Esophagus squamous epithelium (tissue), 5 donors: ENCODE measurements around the gene BLOC1S1. TPM values are rescaled to one million over a fixed set of nuclear protein-coding genes. Genes with fewer than 3 reads are reported as not detected.

Experiments used
- DNase-seq: peaks from one replicate; lab custom pipeline; 2025; lab: John Stamatoyannopoulos, UW
- H3K27ac ChIP-seq, 4 donors: fragments of 200-600 bp; sonication (generic); one replicate each; pipeline ENCODE4 v1.5.1; 2016 to 2019; ENCODE audit warnings: mild to moderate bottlenecking in 1 of 4
- H3K27me3 ChIP-seq, 4 donors: fragments of 200-600 bp; sonication (generic); 1 replicate in 3 of 4; 2 replicates in 1 of 4; pipeline versions ENCODE4 v1.5.1 to v1.6.0; 2017 to 2021; ENCODE audit warnings: antibody characterized with exemption in 1 of 4
- H3K36me3 ChIP-seq, 3 donors: fragments of 200-600 bp; sonication (generic); one replicate each; pipeline ENCODE4 v1.5.1; 2016 to 2019
- H3K4me1 ChIP-seq, 3 donors: fragments of 200-600 bp; sonication (generic); one replicate each; pipeline ENCODE4 v1.5.1; 2017 to 2019
- H3K4me3 ChIP-seq, 4 donors: fragments of 200-600 bp; sonication (generic); 1 replicate in 3 of 4; 2 replicates in 1 of 4; pipeline ENCODE4 v1.5.1; 2016 to 2019; ENCODE audit warnings: mild to moderate bottlenecking in 2 of 4, moderate library complexity in 1 of 4
- H3K9me3 ChIP-seq, 3 donors: fragments of 200-600 bp; sonication (generic); one replicate each; pipeline ENCODE4 v1.5.1; 2016 to 2019
- POLR2A ChIP-seq, 4 donors: fragments of 450-650 bp; IDR thresholded peaks; one replicate each; pipeline ENCODE4 v1.6.1; 2017; ENCODE audit warnings: antibody characterized with exemption in 4 of 4, mild to moderate bottlenecking in 4 of 4, moderate library complexity in 3 of 4
- WGBS, 2 donors: methylation state at CpG; one replicate each; pipeline ENCODE4 v1.1.5; 2018; 5-methylcytosine and 5-hydroxymethylcytosine counted together
- intact Hi-C: fragments of 100-400 bp; cut with DNase I; formaldehyde crosslinking; loops from one replicate; pipeline ENCODE4 v1.15.0; 2022
- total RNA-seq, 4 donors: library from RNA; depleted of rRNA; stranded (reverse); fragments of >200 nt; gene quantifications; one replicate each; pipeline ENCODE4 v1.1.0, GENCODE V29; 2016
- TF ChIP-seq, protein P1 (sequence below), 6 experiments: fragments of 450-650 bp in 4 of 6; fragments of 200-600 bp in 2 of 6; sonication (generic) in 2 of 6; IDR thresholded peaks; one replicate each; pipeline ENCODE4 v1.5.1; 2016 to 2019; ENCODE audit warnings: antibody characterized with exemption in 6 of 6, mild to moderate bottlenecking in 4 of 6, moderate library complexity in 4 of 6
- donor health status: DM: yes; HTN: yes; CAD: no.

Gene BLOC1S1
- total RNA-seq, 4 donors from 2014 or later = 117 to 211 (median 178) TPM

DNA sequence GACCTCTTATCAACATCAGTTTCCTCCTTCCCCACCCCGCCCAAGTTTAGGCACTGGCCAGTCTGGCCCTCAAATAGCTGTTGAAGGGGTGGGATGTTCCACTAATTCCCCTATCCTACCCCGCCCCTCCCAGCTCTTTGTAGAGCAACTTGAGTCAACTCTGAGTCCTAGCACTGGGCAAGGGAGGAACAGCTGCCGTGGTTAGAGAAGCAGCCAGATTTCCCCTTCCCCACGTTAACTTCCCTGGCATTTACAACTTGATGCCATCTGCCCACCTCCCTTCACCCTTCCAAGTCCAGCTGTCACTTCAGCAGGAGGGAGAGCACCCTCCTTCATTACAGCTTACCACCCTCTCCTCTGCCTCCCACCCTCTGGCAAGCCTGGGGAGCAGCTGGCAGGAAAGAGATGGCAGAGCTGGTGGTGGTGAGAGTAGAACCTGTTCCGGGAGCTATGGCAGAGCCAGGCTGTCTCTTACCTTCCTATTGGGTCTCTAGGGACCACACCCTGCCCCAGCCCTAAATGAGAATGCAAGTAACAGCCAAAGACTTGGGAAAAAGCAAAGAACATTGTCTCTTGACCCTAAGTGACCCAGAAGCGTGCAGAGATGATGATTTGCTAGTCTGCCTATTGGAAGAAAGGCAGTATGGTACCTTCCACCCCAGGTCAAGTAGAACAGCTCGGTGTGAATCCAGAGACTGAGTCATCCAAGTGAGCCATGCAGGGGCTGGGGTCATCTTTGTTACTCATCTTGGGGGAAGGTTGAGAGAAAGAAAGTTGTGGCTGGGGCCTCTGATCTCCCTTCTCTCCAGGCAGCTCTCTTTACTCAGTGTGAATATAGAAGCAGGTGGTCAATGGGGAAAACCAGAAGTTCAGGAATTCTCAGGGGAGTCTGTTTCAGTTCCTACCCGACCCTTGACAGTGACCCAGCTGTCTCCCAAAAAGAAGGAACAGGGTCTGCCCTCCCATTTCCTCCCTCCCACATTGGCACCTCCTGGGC is 1.5 kb downstream of the BLOC1S1 start:
- Histone ChIP-seq H3K36me3 (no peaks in the 10 kb centered on the region), H3K9me3 (no peaks in the 10 kb centered on the region), H3K4me1 (peaks cover 40 to 81% (median 54%) of the 10 kb centered on the region in 3 donors), H3K27ac (peak overlapping the region; percentile 93 to 98 (median 94)), H3K4me3 (peak overlapping the region; percentile 57 to 89 (median 73)), H3K27me3 (no peaks in the 10 kb centered on the region)
- no peak for DNase-seq
- intact Hi-C loops = no loop called here
- WGBS, 2 donors = 10 to 17% methylated on average over 7 to 8 of the region's 8 CpGs
- TF ChIP-seq, protein P1, sequence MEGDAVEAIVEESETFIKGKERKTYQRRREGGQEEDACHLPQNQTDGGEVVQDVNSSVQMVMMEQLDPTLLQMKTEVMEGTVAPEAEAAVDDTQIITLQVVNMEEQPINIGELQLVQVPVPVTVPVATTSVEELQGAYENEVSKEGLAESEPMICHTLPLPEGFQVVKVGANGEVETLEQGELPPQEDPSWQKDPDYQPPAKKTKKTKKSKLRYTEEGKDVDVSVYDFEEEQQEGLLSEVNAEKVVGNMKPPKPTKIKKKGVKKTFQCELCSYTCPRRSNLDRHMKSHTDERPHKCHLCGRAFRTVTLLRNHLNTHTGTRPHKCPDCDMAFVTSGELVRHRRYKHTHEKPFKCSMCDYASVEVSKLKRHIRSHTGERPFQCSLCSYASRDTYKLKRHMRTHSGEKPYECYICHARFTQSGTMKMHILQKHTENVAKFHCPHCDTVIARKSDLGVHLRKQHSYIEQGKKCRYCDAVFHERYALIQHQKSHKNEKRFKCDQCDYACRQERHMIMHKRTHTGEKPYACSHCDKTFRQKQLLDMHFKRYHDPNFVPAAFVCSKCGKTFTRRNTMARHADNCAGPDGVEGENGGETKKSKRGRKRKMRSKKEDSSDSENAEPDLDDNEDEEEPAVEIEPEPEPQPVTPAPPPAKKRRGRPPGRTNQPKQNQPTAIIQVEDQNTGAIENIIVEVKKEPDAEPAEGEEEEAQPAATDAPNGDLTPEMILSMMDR (IDR thresholded peaks at IDR 0.05) = no peak
- TF ChIP-seq POLR2A (IDR thresholded peaks at IDR 0.05) = no peak

DNA sequence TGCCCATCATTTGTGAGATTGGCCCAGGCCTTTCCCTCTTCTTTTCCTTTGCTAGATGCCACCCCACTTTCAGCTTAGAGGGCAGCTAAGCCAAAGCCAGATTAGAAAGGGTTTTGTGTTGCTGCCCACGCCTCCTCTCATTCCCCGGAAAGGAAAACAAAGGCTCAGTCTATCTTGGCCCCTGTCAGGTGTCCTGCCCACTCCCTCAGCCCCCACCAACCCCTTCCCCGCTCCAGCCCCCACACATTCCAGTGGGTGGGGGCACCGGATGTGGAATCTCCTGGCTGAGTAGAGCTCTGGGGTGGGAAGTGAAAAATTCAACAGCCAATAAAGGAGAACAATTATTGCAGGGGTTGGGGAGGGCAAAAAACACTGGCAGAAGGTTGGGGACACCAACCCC is 2.2 kb downstream of the BLOC1S1 start:
- H3K27ac ChIP-seq = peak overlapping the region; percentile 93 to 98 (median 94)
- no peak for DNase-seq

DNA sequence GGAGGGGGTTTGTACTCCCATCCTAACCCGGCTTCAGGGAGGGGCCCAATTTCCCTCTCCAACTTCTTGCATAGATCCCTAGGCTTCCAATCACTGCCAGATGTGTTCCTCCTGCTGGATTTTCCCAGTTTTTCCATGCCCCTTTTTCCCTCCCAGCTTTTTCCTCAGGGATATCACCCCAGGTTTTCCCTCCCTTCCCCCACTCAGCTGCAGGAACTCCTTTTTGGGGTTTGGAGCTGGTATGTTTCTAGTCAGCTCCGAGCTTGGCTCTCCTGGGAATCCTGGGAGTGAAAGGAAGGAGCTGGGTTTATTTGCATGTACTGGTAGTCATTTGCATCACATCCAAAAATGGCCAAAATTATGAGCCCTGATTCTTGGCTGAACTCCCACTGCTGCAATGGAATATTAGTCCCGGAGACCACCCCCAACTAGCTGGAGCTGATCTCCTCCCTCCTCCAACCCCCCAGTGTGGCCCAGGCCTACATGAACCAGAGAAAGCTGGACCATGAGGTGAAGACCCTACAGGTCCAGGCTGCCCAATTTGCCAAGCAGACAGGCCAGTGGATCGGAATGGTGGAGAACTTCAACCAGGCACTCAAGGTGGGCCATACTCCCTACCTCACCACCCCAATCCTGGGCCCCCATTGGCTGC is 2.9 kb downstream of the BLOC1S1 start:
- peaks cover 41 to 85% (median 60%) of the 10 kb centered on the region in 3 donors for H3K4me1 ChIP-seq
- no peak for DNase-seq
- intact Hi-C loops = no loop called here
- peak overlapping the region; percentile 93 to 98 (median 94) for H3K27ac ChIP-seq
- WGBS, 2 donors = 52 to 80% methylated on average over 3 to 4 of the region's 4 CpGs
- peaks cover under 1 to 8% (median under 1%) of the 10 kb centered on the region in 3 donors for H3K36me3 ChIP-seq
- no peaks in the 10 kb centered on the region for H3K27me3 ChIP-seq
- H3K4me3 ChIP-seq = no peak overlapping the region
- no peak for TF ChIP-seq POLR2A (IDR thresholded peaks at IDR 0.05)
- H3K9me3 ChIP-seq = no peaks in the 10 kb centered on the region

More for the DNA sequence above, 2.2 kb downstream of the BLOC1S1 start:
- Histone ChIP-seq H3K27me3 (no peaks in the 10 kb centered on the region), H3K4me1 (peaks cover 40 to 81% (median 56%) of the 10 kb centered on the region in 3 donors), H3K9me3 (no peaks in the 10 kb centered on the region), H3K4me3 (peak overlapping the region in 1 of 4 donors; percentile 89), H3K36me3 (peaks cover 0 to 3% (median 0%) of the 10 kb centered on the region in 3 donors)
- intact Hi-C loops = no loop called here
- TF ChIP-seq POLR2A (IDR thresholded peaks at IDR 0.05) = no peak
- TF ChIP-seq, protein P1 (IDR thresholded peaks at IDR 0.05) = no peak
- WGBS, 2 donors = 47 to 48% methylated on average over 2 to 4 of the region's 4 CpGs

DNA sequence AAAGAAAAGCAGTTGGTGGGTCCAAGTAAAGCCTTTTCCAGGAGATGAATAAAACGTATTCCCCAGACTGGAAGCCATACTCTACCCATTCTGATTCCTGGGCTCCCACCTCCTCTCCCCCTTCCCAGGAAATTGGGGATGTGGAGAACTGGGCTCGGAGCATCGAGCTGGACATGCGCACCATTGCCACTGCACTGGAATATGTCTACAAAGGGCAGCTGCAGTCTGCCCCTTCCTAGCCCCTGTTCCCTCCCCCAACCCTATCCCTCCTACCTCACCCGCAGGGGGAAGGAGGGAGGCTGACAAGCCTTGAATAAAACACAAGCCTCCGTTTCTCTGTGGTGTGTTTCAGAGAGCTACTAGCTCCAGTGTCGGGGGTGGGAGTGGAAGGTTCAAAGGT is 3.5 kb downstream of the BLOC1S1 start:
- peak overlapping the region; percentile 93 to 98 (median 94) for H3K27ac ChIP-seq
- H3K4me1 ChIP-seq = peaks cover 47 to 92% (median 66%) of the 10 kb centered on the region in 3 donors
- no peak overlapping the region for H3K4me3 ChIP-seq
- no peaks in the 10 kb centered on the region for H3K9me3 ChIP-seq
- DNase-seq = no peak
- H3K36me3 ChIP-seq = peaks cover 6 to 14% (median 7%) of the 10 kb centered on the region in 3 donors
- no peaks in the 10 kb centered on the region for H3K27me3 ChIP-seq
- TF ChIP-seq, protein P1 (IDR thresholded peaks at IDR 0.05) = no peak
- TF ChIP-seq POLR2A (IDR thresholded peaks at IDR 0.05) = no peak
- WGBS, 2 donors = 73 to 77% methylated on average over 5 to 7 of the region's 7 CpGs
- intact Hi-C loops = no loop called here

DNA sequence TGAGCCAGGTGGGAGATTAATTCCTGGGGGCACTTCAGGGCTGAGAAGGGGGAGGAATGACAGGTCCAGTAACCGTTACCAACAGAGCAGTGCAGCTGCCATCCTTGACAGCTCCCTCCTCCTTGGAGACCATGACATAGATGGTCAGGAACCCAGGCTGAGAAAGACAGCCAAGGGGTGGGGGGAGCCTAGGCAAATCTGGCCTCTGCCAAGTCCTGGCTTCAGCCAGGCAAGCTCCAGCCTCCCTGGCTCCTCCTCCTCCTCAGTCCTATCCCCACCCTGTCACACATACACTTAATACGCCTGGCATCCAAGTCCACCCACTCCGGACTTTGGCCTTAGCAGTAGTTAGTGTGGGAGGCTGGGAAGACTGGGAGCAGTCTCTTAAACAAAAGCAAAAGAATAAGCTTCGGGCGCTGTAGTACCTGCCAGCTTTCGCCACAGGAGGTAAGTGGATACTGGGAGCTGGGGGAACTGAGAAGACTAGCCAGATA is 4.3 kb downstream of the BLOC1S1 start, which contains the start of gene RDH5:
Gene RDH5, plus strand, starts transcription at position 323 of the 494 bp plus-strand sequence. CDS start 792 bp downstream, outside the sequence.
- Histone ChIP-seq H3K36me3 (peaks cover 9 to 21% (median 12%) of the 10 kb centered on the region in 3 donors), H3K4me3 (no peak within 1 kb of the TSS), H3K27me3 (no peaks in the 10 kb centered on the region), H3K4me1 (peaks cover 49 to 94% (median 72%) of the 10 kb centered on the region in 3 donors), H3K9me3 (no peaks in the 10 kb centered on the region), H3K27ac (peak within 1 kb of the TSS; percentile 93 to 98 (median 94))
- no peak for TF ChIP-seq POLR2A (IDR thresholded peaks at IDR 0.05)
- TF ChIP-seq, protein P1 (IDR thresholded peaks at IDR 0.05) = no peak
- WGBS, 2 donors = 38 to 39% methylated on average over 3 to 5 of the region's 6 CpGs
- intact Hi-C loops = no loop called here
- no peak for DNase-seq
